A673 (cell line): ENCODE data around the gene NEU4.

Source experiments
- EZH2 ChIP-seq: fragments of 200-600 bp; sonication (generic); IDR thresholded peaks from 2 replicates; pipeline ENCODE4 v1.6.1; 2017; ENCODE audit warnings: borderline replicate concordance, low read depth, mild to moderate bottlenecking, mixed read lengths, antibody characterized with exemption, low read length; ENCODE audit not compliant: poor library complexity, severe bottlenecking
- TF ChIP-seq, protein P1 (sequence below): fragments of 300-800, 200-600 bp; sonication (generic); conservative IDR thresholded peaks from 2 replicates; pipeline ENCODE4 v1.5.1; 2017; ENCODE audit warnings: low read depth, mild to moderate bottlenecking, antibody characterized with exemption, low read length, moderate library complexity, mixed read lengths

DNA sequence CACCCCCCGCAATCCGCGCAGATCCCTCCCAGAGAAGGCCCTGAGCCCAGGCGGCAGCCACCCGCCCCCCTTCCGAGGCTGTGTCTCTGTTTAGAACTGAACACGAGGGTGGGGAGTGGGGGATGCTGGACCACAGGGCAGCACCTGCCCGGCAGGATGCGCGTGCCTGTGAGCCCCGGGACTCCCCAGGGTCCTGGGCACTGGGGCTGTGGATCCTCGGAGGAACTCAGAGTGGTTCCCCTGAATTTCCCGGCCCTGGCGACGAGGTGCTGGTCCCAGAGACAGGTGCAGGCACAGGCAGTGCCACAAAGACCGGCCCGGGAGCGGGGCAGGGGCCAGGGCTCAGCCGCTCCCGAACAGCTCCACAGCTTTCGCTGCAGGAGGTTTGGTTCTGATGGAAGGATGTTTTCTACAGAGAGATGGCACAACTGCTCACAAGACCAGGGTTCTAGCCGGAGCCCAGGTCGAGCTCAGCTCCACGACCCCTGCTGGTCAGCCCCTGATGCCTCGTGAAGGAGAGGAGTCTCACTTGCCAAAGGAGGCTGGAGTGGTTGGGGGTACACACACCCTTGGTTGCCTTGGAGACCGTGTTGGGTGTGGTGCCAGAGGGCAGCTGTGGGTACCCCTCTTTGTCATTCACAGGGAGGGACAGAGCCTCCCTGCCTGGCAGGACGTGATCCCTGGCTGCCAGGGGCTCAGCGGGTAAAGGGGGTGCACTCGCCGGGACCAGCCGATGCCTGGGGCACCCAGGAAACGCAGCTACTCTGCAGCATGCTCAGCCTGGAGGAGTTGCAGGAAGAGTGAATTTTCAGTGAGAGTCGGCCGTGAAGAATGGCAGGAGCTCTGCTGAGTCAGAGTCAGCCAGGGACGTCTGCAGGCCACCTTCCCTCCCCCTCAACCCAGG, 4.4 kb upstream of the NEU4 start:
- TF ChIP-seq, protein P1, sequence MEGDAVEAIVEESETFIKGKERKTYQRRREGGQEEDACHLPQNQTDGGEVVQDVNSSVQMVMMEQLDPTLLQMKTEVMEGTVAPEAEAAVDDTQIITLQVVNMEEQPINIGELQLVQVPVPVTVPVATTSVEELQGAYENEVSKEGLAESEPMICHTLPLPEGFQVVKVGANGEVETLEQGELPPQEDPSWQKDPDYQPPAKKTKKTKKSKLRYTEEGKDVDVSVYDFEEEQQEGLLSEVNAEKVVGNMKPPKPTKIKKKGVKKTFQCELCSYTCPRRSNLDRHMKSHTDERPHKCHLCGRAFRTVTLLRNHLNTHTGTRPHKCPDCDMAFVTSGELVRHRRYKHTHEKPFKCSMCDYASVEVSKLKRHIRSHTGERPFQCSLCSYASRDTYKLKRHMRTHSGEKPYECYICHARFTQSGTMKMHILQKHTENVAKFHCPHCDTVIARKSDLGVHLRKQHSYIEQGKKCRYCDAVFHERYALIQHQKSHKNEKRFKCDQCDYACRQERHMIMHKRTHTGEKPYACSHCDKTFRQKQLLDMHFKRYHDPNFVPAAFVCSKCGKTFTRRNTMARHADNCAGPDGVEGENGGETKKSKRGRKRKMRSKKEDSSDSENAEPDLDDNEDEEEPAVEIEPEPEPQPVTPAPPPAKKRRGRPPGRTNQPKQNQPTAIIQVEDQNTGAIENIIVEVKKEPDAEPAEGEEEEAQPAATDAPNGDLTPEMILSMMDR: peak; percentile 31
- TF ChIP-seq EZH2: no peak
